Upper lobe of left lung (tissue), 6 donors: ENCODE measurements around the gene MRPS2. TPM values are rescaled to one million over a fixed set of nuclear protein-coding genes. Genes with fewer than 3 reads are reported as not detected.

Experiments
- ATAC-seq, 2 donors: fragments of 200-7000 bp; cut with Tn5 transposase; one replicate each; pipeline ENCODE4 v1.9.1; 2022; ENCODE audit warnings: mild to moderate bottlenecking in 2 of 2, moderate library complexity in 2 of 2; ENCODE audit not compliant: low FRiP score in 2 of 2
- DNase-seq, 2 donors: peaks; one replicate each; pipeline ENCODE4 v3.0.0-alpha.2; 2019 to 2020
- H3K27ac ChIP-seq, 4 donors: fragments of 200-600 bp; sonication (generic); one replicate each; pipeline ENCODE4 v1.5.1; 2016 to 2019
- H3K27me3 ChIP-seq, 4 donors: fragments of 200-600 bp; sonication (generic); one replicate each; pipeline ENCODE4 v1.5.1; 2017 to 2019
- H3K36me3 ChIP-seq, 4 donors: fragments of 200-600 bp; sonication (generic); one replicate each; pipeline ENCODE4 v1.5.1; 2016 to 2019
- H3K4me1 ChIP-seq, 4 donors: fragments of 200-600 bp; sonication (generic); one replicate each; pipeline ENCODE4 v1.5.1; 2018 to 2019
- H3K4me3 ChIP-seq, 4 donors: fragments of 200-600 bp; sonication (generic); one replicate each; pipeline ENCODE4 v1.5.1; 2017 to 2019; ENCODE audit warnings: mild to moderate bottlenecking in 2 of 4, moderate library complexity in 1 of 4
- H3K9me3 ChIP-seq, 4 donors: fragments of 200-600 bp; sonication (generic); one replicate each; pipeline ENCODE4 v1.5.1; 2018 to 2019
- EP300 ChIP-seq, 4 donors: sonication (generic); formaldehyde crosslinking; IDR thresholded peaks; one replicate each; pipeline ENCODE4 v1.5.1; 2017; ENCODE audit warnings: antibody characterized with exemption in 4 of 4, control low read depth in 2 of 4
- POLR2A ChIP-seq, 4 donors: fragments of 450-650 bp; IDR thresholded peaks; one replicate each; pipeline ENCODE4 v1.5.1; 2016 to 2017; ENCODE audit warnings: antibody characterized with exemption in 4 of 4, mild to moderate bottlenecking in 2 of 4
- POLR2AphosphoS5 ChIP-seq, 2 donors: sonication (generic); formaldehyde crosslinking; IDR thresholded peaks; one replicate each; pipeline ENCODE4 v1.5.1; 2017; ENCODE audit warnings: antibody characterized with exemption in 2 of 2
- WGBS, 2 donors: methylation state at CpG; one replicate each; pipeline ENCODE4 v1.1.5; 2017 to 2018; 5-methylcytosine and 5-hydroxymethylcytosine counted together
- total RNA-seq, 6 donors: library from RNA; depleted of rRNA in 4 of 6; stranded (reverse); fragments of >200 nt in 4 of 6; gene quantifications; one replicate each; pipeline versions ENCODE4 v1.1.0 to v1.2.1, GENCODE V29; 2016 to 2021
- TF ChIP-seq, protein P1 (sequence below), 6 experiments: fragments of 450-650 bp in 4 of 6; fragments of 200-600 bp in 2 of 6; sonication (generic) in 2 of 6; IDR thresholded peaks; one replicate each; pipeline ENCODE4 v1.5.1; 2016 to 2019; ENCODE audit warnings: antibody characterized with exemption in 6 of 6
- donor health status: DM: no; HTN: no; CAD: no; lungs with moderate emphysema.
- donor health status: DM: no; HTN: yes; CAD: no; lungs with severe emphysema.

The MRPS2 gene
- total RNA-seq, 6 donors from 2014 or later = 11.1 to 40.6 (median 26.3) TPM

GRCh38 chr9:135503371-135504261, 3.1 kb downstream of the MRPS2 start:
- H3K9me3 ChIP-seq = no peaks in the 10 kb centered on the region
- WGBS, 2 donors = 93 to 95% methylated on average over 37 to 41 of the region's 41 CpGs
- no peak overlapping the region for H3K4me3 ChIP-seq
- H3K27ac ChIP-seq = no peak overlapping the region
- no peaks in the 10 kb centered on the region for H3K27me3 ChIP-seq
- no peak for ATAC-seq
- TF ChIP-seq EP300 (IDR thresholded peaks at IDR 0.05) (no peak), POLR2A (IDR thresholded peaks at IDR 0.05) (no peak), POLR2AphosphoS5 (IDR thresholded peaks at IDR 0.05) (no peak)
- TF ChIP-seq, protein P1, sequence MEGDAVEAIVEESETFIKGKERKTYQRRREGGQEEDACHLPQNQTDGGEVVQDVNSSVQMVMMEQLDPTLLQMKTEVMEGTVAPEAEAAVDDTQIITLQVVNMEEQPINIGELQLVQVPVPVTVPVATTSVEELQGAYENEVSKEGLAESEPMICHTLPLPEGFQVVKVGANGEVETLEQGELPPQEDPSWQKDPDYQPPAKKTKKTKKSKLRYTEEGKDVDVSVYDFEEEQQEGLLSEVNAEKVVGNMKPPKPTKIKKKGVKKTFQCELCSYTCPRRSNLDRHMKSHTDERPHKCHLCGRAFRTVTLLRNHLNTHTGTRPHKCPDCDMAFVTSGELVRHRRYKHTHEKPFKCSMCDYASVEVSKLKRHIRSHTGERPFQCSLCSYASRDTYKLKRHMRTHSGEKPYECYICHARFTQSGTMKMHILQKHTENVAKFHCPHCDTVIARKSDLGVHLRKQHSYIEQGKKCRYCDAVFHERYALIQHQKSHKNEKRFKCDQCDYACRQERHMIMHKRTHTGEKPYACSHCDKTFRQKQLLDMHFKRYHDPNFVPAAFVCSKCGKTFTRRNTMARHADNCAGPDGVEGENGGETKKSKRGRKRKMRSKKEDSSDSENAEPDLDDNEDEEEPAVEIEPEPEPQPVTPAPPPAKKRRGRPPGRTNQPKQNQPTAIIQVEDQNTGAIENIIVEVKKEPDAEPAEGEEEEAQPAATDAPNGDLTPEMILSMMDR (IDR thresholded peaks at IDR 0.05) = no peak
- DNase-seq = peak in 1 of 2 donors; percentile 69
- H3K4me1 ChIP-seq = peaks cover 22 to 42% (median 27%) of the 10 kb centered on the region in 4 donors
- H3K36me3 ChIP-seq = peaks cover 0 to 37% (median 26%) of the 10 kb centered on the region in 4 donors

DNA sequence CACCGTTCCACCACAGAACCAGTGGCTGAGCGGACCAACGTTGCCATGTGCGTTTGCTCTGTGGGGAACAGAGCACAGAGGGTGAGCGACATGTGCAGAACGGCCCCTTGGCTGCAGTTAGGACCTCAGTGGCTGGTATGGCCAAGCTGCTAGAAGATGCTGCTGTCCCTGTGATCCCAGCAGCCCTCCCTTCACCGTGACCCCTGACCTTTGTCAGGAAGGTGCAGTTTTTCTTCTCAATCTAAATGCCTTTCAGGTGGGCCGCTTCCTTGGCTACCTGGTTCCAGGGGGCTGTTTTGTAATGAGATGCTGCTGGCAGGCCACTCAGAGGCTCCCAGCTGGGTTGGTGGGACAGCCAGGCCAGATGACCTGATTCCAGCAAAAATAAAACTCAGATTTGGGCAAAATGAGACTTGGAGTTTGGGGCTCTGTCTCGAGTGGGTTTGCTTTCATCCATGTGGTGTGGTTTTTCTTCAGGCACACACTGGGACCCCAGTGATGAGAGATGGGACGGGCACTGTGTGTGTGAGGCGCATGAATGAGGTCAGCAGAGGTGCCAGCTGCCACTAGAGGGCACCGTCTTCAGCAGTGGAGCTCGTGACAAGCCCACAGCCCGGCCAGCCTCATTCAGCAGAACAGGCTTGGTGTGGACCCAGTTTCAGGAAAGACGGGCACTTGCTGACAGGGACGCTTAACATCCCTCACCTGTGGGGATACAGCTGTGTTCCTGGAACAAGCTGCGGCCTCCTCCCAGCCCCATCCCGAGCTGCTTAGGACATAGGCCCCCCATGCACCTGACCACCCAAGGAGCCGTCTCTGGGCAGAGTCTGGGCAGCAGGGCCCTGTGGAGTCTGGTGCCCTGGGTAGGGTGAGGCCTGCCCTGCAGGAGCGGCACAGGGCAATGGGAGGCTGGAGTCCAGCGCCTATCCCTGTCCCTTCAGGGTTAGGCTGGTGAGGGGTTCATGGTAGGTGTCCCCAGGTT, 4.1 kb downstream of the MRPS2 start:
- H3K4me1 ChIP-seq = peaks cover 16 to 35% (median 21%) of the 10 kb centered on the region in 4 donors
- no peak for ATAC-seq
- WGBS, 2 donors = 59 to 84% methylated on average over 11 to 16 of the region's 21 CpGs
- no peak overlapping the region for H3K4me3 ChIP-seq
- no peaks in the 10 kb centered on the region for H3K27me3 ChIP-seq
- no peak for TF ChIP-seq POLR2A (IDR thresholded peaks at IDR 0.05)
- TF ChIP-seq, protein P1 (IDR thresholded peaks at IDR 0.05) = peak; percentile 34 to 69 (median 53)
- peaks cover 0 to 37% (median 26%) of the 10 kb centered on the region in 4 donors for H3K36me3 ChIP-seq
- H3K27ac ChIP-seq = no peak overlapping the region
- no peaks in the 10 kb centered on the region for H3K9me3 ChIP-seq
- peak; percentile 40 to 48 for DNase-seq

GRCh38 chr9:135505406-135506187, 5.1 kb downstream of the MRPS2 start:
- Histone ChIP-seq H3K27me3 (no peaks in the 10 kb centered on the region), H3K4me3 (no peak overlapping the region), H3K9me3 (no peaks in the 10 kb centered on the region), H3K4me1 (peaks cover 13 to 27% (median 17%) of the 10 kb centered on the region in 4 donors), H3K36me3 (peaks cover 0 to 37% (median 26%) of the 10 kb centered on the region in 4 donors), H3K27ac (no peak overlapping the region)
- WGBS, 2 donors = 89 to 91% methylated on average over 15 to 19 of the region's 24 CpGs
- no peak for TF ChIP-seq POLR2A (IDR thresholded peaks at IDR 0.05)
- no peak for TF ChIP-seq EP300 (IDR thresholded peaks at IDR 0.05)
- no peak for TF ChIP-seq POLR2AphosphoS5 (IDR thresholded peaks at IDR 0.05)
- TF ChIP-seq, protein P1 (IDR thresholded peaks at IDR 0.05) = no peak
- DNase-seq (peak in 1 of 2 donors; percentile 82), ATAC-seq (no peak)

- Histone ChIP-seq H3K27ac (no peak overlapping the region), H3K4me1 (peaks cover 7 to 22% (median 13%) of the 10 kb centered on the region in 4 donors), H3K36me3 (peaks cover 0 to 37% (median 26%) of the 10 kb centered on the region in 4 donors), H3K27me3 (no peaks in the 10 kb centered on the region), H3K4me3 (no peak overlapping the region), H3K9me3 (no peaks in the 10 kb centered on the region)
- DNase-seq = peak in 1 of 2 donors; percentile 39
- TF ChIP-seq, protein P1 (IDR thresholded peaks at IDR 0.05) = no peak
- TF ChIP-seq POLR2AphosphoS5 (IDR thresholded peaks at IDR 0.05) (no peak), POLR2A (IDR thresholded peaks at IDR 0.05) (no peak), EP300 (IDR thresholded peaks at IDR 0.05) (no peak)
- peak in 1 of 2 donors; percentile 19 for ATAC-seq
- WGBS, 2 donors = 75 to 92% methylated on average over 2 to 8 of the region's 14 CpGs
Measured at GRCh38 chr9:135506327-135507103, 6.0 kb downstream of the MRPS2 start.
